GM12878 (cell line): ENCODE data around the gene DLG2. TPM values are rescaled to one million over a fixed set of nuclear protein-coding genes. Genes with fewer than 3 reads are reported as not detected.

Source experiments
- ATAC-seq: fragments of 200-7000 bp; cut with Tn5 transposase; 3 replicates; pipeline ENCODE4 v1.9.1; 2020; ENCODE audit warnings: mild to moderate bottlenecking, moderate library complexity
- BruUV-seq: library from RNA; stranded (reverse); fragments of 400-500 nt; replicated peaks from 2 replicates; lab custom pipeline; 2021; lab: Mats Ljungman, UMichigan
- CTCF ChIA-PET: fragments of 300-600 bp; sonication (Branson Sonifier 250); formaldehyde crosslinking; extraction: SDS; loops from one replicate; lab custom pipeline; 2021; ENCODE audit warnings: inconsistent platforms; lab: Yijun Ruan, JAX
- POLR2A ChIA-PET: fragments of 350-600 bp; formaldehyde crosslinking; extraction: SDS; loops from one replicate; lab custom pipeline; 2021; ENCODE audit warnings: inconsistent platforms; lab: Charles Lee
- RAD21 ChIA-PET: fragments of 300-600 bp; sonication (Branson Sonifier 250); formaldehyde crosslinking; loops from one replicate; lab custom pipeline; 2023; ENCODE audit warnings: antibody characterized with exemption; ENCODE audit not compliant: unreplicated experiment; lab: Charles Lee
- SMC1A ChIA-PET: fragments of 300-600 bp; sonication (Branson Sonifier 250); formaldehyde crosslinking; loops from one replicate; lab custom pipeline; 2023; ENCODE audit not compliant: unreplicated experiment, uncharacterized antibody; lab: Charles Lee
- DNase-seq: peaks from one replicate; pipeline ENCODE4 v3.0.0-alpha.2; 2011; ENCODE audit warnings: low read depth, low spot score
- FAIRE-seq: peaks from 3 replicates; lab custom pipeline; 2011; peaks lifted over from hg19 to GRCh38; lab: Jason Lieb, UNC
- H2AFZ ChIP-seq: 2 replicates; pipeline ENCODE4 v1.6.0; 2011; ENCODE audit warnings: low read depth, low read length, control low read depth; ENCODE audit not compliant: control insufficient read depth
- H3K27ac ChIP-seq: 2 replicates; pipeline ENCODE4 v1.5.1; 2011; ENCODE audit warnings: control low read depth; ENCODE audit not compliant: control insufficient read depth, insufficient read depth
- H3K27me3 ChIP-seq, 2 experiments: replicated peaks in 1 of 2; 2 replicates each; pipeline versions ENCODE4 v1.6.0 to v1.6.1; 2011; ENCODE audit warnings: low read length in 1 of 2; ENCODE audit not compliant: control insufficient read depth in 2 of 2, insufficient read depth in 2 of 2
- H3K36me3 ChIP-seq, 2 experiments: 2 replicates each; pipeline ENCODE4 v1.5.1; 2011; ENCODE audit warnings: low read length in 1 of 2; ENCODE audit not compliant: control insufficient read depth in 2 of 2, insufficient read depth in 2 of 2
- H3K4me1 ChIP-seq: 2 replicates; pipeline ENCODE4 v1.6.1; 2011; ENCODE audit warnings: mild to moderate bottlenecking, low read length, moderate library complexity, mixed read lengths; ENCODE audit not compliant: control insufficient read depth, insufficient read depth
- H3K4me2 ChIP-seq: 2 replicates; pipeline ENCODE4 v1.6.0; 2011; ENCODE audit warnings: control low read depth; ENCODE audit not compliant: control insufficient read depth, insufficient read depth
- H3K4me3 ChIP-seq: fragments of 200-600 bp; sonication (generic); 2 replicates; pipeline ENCODE4 v1.5.1; 2016
- H3K79me2 ChIP-seq: 2 replicates; pipeline ENCODE4 v1.6.0; 2011; ENCODE audit warnings: low read length; ENCODE audit not compliant: control insufficient read depth, insufficient read depth
- H3K9ac ChIP-seq: 2 replicates; pipeline ENCODE4 v1.8.0; 2011; ENCODE audit warnings: low read length, control low read depth, mixed read lengths; ENCODE audit not compliant: control insufficient read depth, insufficient read depth
- H3K9me3 ChIP-seq: replicated peaks from 3 replicates; pipeline ENCODE4 v1.5.1; 2011; ENCODE audit warnings: mild to moderate bottlenecking, low read length; ENCODE audit not compliant: control insufficient read depth, insufficient read depth
- H4K20me1 ChIP-seq: 2 replicates; pipeline ENCODE4 v1.6.0; 2011; ENCODE audit not compliant: control insufficient read depth, insufficient read depth
- ASH2L ChIP-seq: fragments of 300-600, 200-600 bp; sonication (generic); IDR thresholded peaks from 2 replicates; pipeline ENCODE4 v1.6.1; 2017; ENCODE audit warnings: low read depth, mild to moderate bottlenecking, borderline replicate concordance
- BMI1 ChIP-seq: fragments of 450-650 bp; IDR thresholded peaks from 2 replicates; pipeline ENCODE4 v1.6.1; 2016; ENCODE audit warnings: mild to moderate bottlenecking, moderate library complexity, borderline replicate concordance
- CBFB ChIP-seq: IDR thresholded peaks from 2 replicates; pipeline ENCODE4 v1.6.1; 2016; ENCODE audit warnings: antibody characterized with exemption, low read depth
- GABPA ChIP-seq: IDR thresholded peaks from 2 replicates; pipeline ENCODE4 v1.6.1; 2014; ENCODE audit warnings: antibody characterized with exemption, low read depth, mild to moderate bottlenecking, inconsistent platforms
- HCFC1 ChIP-seq: fragments of 150-350 bp; IDR thresholded peaks from 2 replicates; pipeline ENCODE4 v1.6.1; 2014; ENCODE audit warnings: low read length
- HDAC2 ChIP-seq: fragments of 200-600 bp; sonication (generic); IDR thresholded peaks from 2 replicates; pipeline ENCODE4 v1.6.1; 2017
- IRF4 ChIP-seq: IDR thresholded peaks from 2 replicates; pipeline ENCODE4 v1.6.1; 2011; ENCODE audit warnings: low read depth, low read length
- NR2F1 ChIP-seq: fragments of 450-650 bp; conservative IDR thresholded peaks from 2 replicates; pipeline ENCODE4 v1.6.1; 2017; ENCODE audit warnings: mild to moderate bottlenecking
- SPI1 ChIP-seq: IDR thresholded peaks from 2 replicates; pipeline ENCODE4 v1.6.1; 2011; ENCODE audit warnings: low read depth, mild to moderate bottlenecking, low read length, moderate library complexity, borderline replicate concordance; ENCODE audit not compliant: insufficient read depth
- STAT1 ChIP-seq: fragments of 450-650 bp; conservative IDR thresholded peaks from 2 replicates; pipeline ENCODE4 v1.6.1; 2014; ENCODE audit warnings: antibody characterized with exemption, mild to moderate bottlenecking
- STAT3 ChIP-seq: IDR thresholded peaks from 2 replicates; pipeline ENCODE4 v1.6.1; 2011; ENCODE audit warnings: low read depth, low read length, improper control_type of control experiment
- TAF1 ChIP-seq: IDR thresholded peaks from 2 replicates; pipeline ENCODE4 v1.6.1; 2011; ENCODE audit warnings: mild to moderate bottlenecking, low read depth, low read length, borderline replicate concordance
- TBL1XR1 ChIP-seq: IDR thresholded peaks from 2 replicates; pipeline ENCODE4 v1.6.1; 2012; ENCODE audit warnings: low read depth, low read length, improper control_type of control experiment
- WRNIP1 ChIP-seq: IDR thresholded peaks from 2 replicates; pipeline ENCODE4 v1.6.1; 2011; ENCODE audit warnings: low read depth, low read length, improper control_type of control experiment, borderline replicate concordance
- YY1 ChIP-seq: IDR thresholded peaks from 2 replicates; pipeline ENCODE4 v1.6.1; 2011; ENCODE audit warnings: low read depth, mild to moderate bottlenecking, low read length
- ZBTB11 ChIP-seq: fragments of 450-650 bp; formaldehyde crosslinking; IDR thresholded peaks from 2 replicates; pipeline ENCODE4 v1.5.0; 2022; ENCODE audit warnings: mild to moderate bottlenecking, missing genetic modification characterization
- ZNF622 ChIP-seq: fragments of 450-650 bp; IDR thresholded peaks from 2 replicates; pipeline ENCODE4 v1.6.1; 2017; ENCODE audit warnings: mild to moderate bottlenecking, inconsistent platforms
- ZSCAN29 ChIP-seq: fragments of 450-650 bp; IDR thresholded peaks from 2 replicates; pipeline ENCODE4 v1.6.1; 2017; ENCODE audit warnings: mild to moderate bottlenecking, moderate library complexity
- WGBS: methylation state at CpG from one replicate; pipeline ENCODE4 v1.1.6; 2016; ENCODE audit warnings: low lambda C conversion rate; ENCODE audit not compliant: insufficient replicate concordance, insufficient coverage; ENCODE audit errors: missing lambda C conversion rate; 5-methylcytosine and 5-hydroxymethylcytosine counted together
- in situ Hi-C: fragments of 300-500 bp; cut with MboI; formaldehyde crosslinking; loops from 9 replicates; pipeline ENCODE4 v1.14.3; 2018; ENCODE audit warnings: mixed read lengths
- intact Hi-C: fragments of 100-400 bp; cut with micrococcal nuclease; formaldehyde crosslinking; loops from one replicate; pipeline ENCODE4 v1.14.2; 2022; ENCODE audit not compliant: unreplicated experiment
- polyA plus RNA-seq, 11 experiments: library from polyadenylated mRNA; depleted of rRNA in 4 of 11; unstranded in 6 of 11; stranded (reverse) in 5 of 11; fragments of >200 nt; fragmentation: Nextera tagmentation in 4 of 11; fragmentation: Illumina TruSeq in 1 of 11; extraction: Ambion mirVana in 4 of 11; extraction: Trizol in 1 of 11; gene quantifications; 1 replicate in 1 of 11; 2 replicates in 10 of 11; pipeline versions ENCODE4 v1.2.1 to v1.2.3, GENCODE V29; 2011 to 2016; ENCODE audit warnings: inconsistent platforms in 2 of 11, missing spikeins in 2 of 11, low read depth in 1 of 11
- total RNA-seq, 4 experiments: library from RNA; depleted of rRNA in 3 of 4; stranded (reverse); fragments of >200 nt in 3 of 4; fragmentation: Illumina TruSeq in 1 of 4; extraction: Trizol in 1 of 4; gene quantifications; 2 replicates each; pipeline versions ENCODE4 v1.2.1 to v1.2.3, GENCODE V29; 2013 to 2021
- TF ChIP-seq, protein P1 (sequence below): IDR thresholded peaks from 2 replicates; pipeline ENCODE4 v1.6.1; 2012; ENCODE audit warnings: low read depth, low read length, improper control_type of control experiment
- TF ChIP-seq, protein P2 (sequence below): fragments of 150-350 bp; IDR thresholded peaks from 2 replicates; pipeline ENCODE4 v1.6.1; 2014; ENCODE audit warnings: mild to moderate bottlenecking, low read depth, low read length

The DLG2 gene
- total and polyA plus RNA-seq, 10 of the 15 experiments (the other 5 are each of a cell fraction or from before 2014, with no cell fraction given), result 0.09 to 0.98 (median 0.35) TPM

DNA sequence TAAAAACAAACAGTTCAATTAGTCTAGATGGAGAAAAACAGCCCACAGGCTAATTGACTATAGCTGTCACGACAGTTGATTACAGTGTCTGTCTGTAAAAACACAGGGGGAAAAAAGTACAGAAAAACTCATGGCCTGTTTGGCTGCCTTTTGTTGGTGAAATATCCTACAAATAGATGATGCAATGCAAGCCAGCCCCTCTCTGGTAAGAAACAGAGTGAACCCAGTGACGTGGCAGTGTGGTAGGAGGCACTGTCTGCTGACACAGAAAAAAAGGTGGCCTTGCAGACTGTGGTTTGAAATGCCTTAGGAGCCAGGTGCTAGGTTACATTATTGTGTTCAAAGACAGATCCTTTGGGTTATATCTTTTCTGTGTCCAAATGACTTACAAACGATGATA, 1909.6 kb downstream of the DLG2 start:
- CTCF ChIA-PET, result no interaction called here

More for the DNA sequence above, 1909.6 kb downstream of the DLG2 start:
- FAIRE-seq (no peak), DNase-seq (no peak), ATAC-seq (no peak)
- no peaks in the 10 kb centered on the region for H3K36me3 ChIP-seq
- in situ Hi-C loops (no loop called here), intact Hi-C loops (no loop called here)
- BruUV-seq, result no TSS peak
- H3K4me2 ChIP-seq, result no peak overlapping the region
- TF ChIP-seq ZNF622 (no peak), TAF1 (no peak), IRF4 (no peak), STAT1 (no peak), CBFB (no peak), ASH2L (no peak), TBL1XR1 (no peak), WRNIP1 (no peak), ZBTB11 (CRISPR knock-in tag) (no peak), BMI1 (no peak), SPI1 (no peak), GABPA (no peak), STAT3 (no peak), HDAC2 (no peak), YY1 (no peak), NR2F1 (no peak), ZSCAN29 (no peak), HCFC1 (no peak)
- TF ChIP-seq, protein P1, sequence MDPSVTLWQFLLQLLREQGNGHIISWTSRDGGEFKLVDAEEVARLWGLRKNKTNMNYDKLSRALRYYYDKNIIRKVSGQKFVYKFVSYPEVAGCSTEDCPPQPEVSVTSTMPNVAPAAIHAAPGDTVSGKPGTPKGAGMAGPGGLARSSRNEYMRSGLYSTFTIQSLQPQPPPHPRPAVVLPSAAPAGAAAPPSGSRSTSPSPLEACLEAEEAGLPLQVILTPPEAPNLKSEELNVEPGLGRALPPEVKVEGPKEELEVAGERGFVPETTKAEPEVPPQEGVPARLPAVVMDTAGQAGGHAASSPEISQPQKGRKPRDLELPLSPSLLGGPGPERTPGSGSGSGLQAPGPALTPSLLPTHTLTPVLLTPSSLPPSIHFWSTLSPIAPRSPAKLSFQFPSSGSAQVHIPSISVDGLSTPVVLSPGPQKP, result no peak
- TF ChIP-seq, protein P2, sequence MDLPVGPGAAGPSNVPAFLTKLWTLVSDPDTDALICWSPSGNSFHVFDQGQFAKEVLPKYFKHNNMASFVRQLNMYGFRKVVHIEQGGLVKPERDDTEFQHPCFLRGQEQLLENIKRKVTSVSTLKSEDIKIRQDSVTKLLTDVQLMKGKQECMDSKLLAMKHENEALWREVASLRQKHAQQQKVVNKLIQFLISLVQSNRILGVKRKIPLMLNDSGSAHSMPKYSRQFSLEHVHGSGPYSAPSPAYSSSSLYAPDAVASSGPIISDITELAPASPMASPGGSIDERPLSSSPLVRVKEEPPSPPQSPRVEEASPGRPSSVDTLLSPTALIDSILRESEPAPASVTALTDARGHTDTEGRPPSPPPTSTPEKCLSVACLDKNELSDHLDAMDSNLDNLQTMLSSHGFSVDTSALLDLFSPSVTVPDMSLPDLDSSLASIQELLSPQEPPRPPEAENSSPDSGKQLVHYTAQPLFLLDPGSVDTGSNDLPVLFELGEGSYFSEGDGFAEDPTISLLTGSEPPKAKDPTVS, result no peak
- no peak overlapping the region for H3K4me3 ChIP-seq
- H3K79me2 ChIP-seq, result no peaks in the 10 kb centered on the region
- ChIA-PET RAD21 (no interaction called here), SMC1A (no interaction called here), POLR2A (no interaction called here)
- H3K27ac ChIP-seq, result no peak overlapping the region
- no peak overlapping the region for H2AFZ ChIP-seq
- H3K9ac ChIP-seq, result no peak overlapping the region
- no peaks in the 10 kb centered on the region for H3K4me1 ChIP-seq
- H3K27me3 ChIP-seq, result no peaks in the 10 kb centered on the region; a peak in 1 of 4 replicates
- no peaks in the 10 kb centered on the region for H3K9me3 ChIP-seq
- 40% methylated on average over 3 of the region's 3 CpGs for WGBS
- H4K20me1 ChIP-seq, result no peaks in the 10 kb centered on the region
